Measurements from ENCODE around the gene RIGI.

RIGI gene

GRCh38 chr9:32523910-32524309 lies 2.1 kb downstream of the RIGI start:
- TF ChIP-seq TAF1 (IDR thresholded peaks at IDR 0.05; ENCODE audit: borderline replicate concordance, insufficient read depth, low read length) (no peak), FOXP2 (optimal IDR thresholded peaks at IDR 0.05; ENCODE audit: borderline replicate concordance, extremely low read depth, extremely low read length, insufficient read depth) (no peak), SIN3A (IDR thresholded peaks at IDR 0.05; ENCODE audit: borderline replicate concordance, insufficient read depth, low read length) (no peak), POLR2AphosphoS5 (IDR thresholded peaks at IDR 0.05; ENCODE audit: low read depth, low read length) (no peak)
- TF ChIP-seq, protein P1, sequence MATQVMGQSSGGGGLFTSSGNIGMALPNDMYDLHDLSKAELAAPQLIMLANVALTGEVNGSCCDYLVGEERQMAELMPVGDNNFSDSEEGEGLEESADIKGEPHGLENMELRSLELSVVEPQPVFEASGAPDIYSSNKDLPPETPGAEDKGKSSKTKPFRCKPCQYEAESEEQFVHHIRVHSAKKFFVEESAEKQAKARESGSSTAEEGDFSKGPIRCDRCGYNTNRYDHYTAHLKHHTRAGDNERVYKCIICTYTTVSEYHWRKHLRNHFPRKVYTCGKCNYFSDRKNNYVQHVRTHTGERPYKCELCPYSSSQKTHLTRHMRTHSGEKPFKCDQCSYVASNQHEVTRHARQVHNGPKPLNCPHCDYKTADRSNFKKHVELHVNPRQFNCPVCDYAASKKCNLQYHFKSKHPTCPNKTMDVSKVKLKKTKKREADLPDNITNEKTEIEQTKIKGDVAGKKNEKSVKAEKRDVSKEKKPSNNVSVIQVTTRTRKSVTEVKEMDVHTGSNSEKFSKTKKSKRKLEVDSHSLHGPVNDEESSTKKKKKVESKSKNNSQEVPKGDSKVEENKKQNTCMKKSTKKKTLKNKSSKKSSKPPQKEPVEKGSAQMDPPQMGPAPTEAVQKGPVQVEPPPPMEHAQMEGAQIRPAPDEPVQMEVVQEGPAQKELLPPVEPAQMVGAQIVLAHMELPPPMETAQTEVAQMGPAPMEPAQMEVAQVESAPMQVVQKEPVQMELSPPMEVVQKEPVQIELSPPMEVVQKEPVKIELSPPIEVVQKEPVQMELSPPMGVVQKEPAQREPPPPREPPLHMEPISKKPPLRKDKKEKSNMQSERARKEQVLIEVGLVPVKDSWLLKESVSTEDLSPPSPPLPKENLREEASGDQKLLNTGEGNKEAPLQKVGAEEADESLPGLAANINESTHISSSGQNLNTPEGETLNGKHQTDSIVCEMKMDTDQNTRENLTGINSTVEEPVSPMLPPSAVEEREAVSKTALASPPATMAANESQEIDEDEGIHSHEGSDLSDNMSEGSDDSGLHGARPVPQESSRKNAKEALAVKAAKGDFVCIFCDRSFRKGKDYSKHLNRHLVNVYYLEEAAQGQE (IDR thresholded peaks at IDR 0.05; ENCODE audit: insufficient read depth in 1 of 2, low read depth in 2 of 2, low read length in 2 of 2) = no peak

DNA sequence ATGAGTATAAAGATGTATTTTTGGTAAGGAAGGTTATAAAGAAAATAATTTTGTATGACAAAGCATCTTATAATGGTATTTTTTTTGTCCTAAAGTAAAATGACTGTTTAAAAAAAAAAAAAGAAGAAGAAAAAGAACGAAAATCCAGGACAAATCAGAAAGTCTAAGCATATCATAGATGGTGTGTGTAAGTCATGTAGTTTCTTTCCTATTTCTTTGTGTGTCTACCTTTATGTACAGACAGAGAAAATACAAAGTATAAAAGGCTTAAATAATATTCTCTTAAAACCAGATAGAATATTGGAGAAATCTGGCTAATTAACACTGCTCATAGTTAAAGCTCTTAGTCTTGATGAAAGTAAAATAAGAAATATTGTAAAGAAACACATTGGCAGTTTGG lies 7.7 kb downstream of the RIGI start:
- no peak for TF ChIP-seq POLR2AphosphoS5 (IDR thresholded peaks at IDR 0.05; ENCODE audit: low read depth, low read length)
- no peak for TF ChIP-seq FOXP2 (optimal IDR thresholded peaks at IDR 0.05; ENCODE audit: borderline replicate concordance, extremely low read depth, extremely low read length, insufficient read depth)
- TF ChIP-seq, protein P1 (IDR thresholded peaks at IDR 0.05; ENCODE audit: insufficient read depth in 1 of 2, low read depth in 2 of 2, low read length in 2 of 2) = no peak
- no peak for TF ChIP-seq TAF1 (IDR thresholded peaks at IDR 0.05; ENCODE audit: borderline replicate concordance, insufficient read depth, low read length)
- no peak for TF ChIP-seq SIN3A (IDR thresholded peaks at IDR 0.05; ENCODE audit: borderline replicate concordance, insufficient read depth, low read length)

DNA sequence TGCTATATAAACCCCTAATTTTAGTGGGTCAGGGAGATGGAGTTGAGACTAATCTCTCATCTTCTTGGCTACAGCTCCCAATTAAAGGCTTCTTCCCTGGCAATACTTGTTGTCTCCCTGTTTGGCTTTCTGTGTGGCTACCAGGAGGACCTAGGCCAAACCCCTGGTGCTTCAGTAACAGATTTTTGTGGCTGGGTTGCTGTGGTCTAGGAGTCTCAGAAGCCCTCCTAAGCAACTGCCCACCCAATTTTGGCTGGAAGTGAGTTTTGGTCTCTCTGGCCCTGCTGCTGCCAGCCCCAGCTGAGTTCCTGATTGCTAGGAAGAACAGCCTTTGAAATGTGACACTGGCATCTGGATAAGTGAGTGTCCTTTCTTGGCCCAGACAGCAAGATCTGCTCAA lies 9.8 kb downstream of the RIGI start:
- TF ChIP-seq SIN3A (IDR thresholded peaks at IDR 0.05; ENCODE audit: borderline replicate concordance, insufficient read depth, low read length) (no peak), FOXP2 (optimal IDR thresholded peaks at IDR 0.05; ENCODE audit: borderline replicate concordance, extremely low read depth, extremely low read length, insufficient read depth) (no peak), TAF1 (IDR thresholded peaks at IDR 0.05; ENCODE audit: borderline replicate concordance, insufficient read depth, low read length) (no peak), POLR2AphosphoS5 (IDR thresholded peaks at IDR 0.05; ENCODE audit: low read depth, low read length) (no peak)
- TF ChIP-seq, protein P1 (IDR thresholded peaks at IDR 0.05; ENCODE audit: insufficient read depth in 1 of 2, low read depth in 2 of 2, low read length in 2 of 2) = no peak

- no peak for TF ChIP-seq SIN3A (IDR thresholded peaks at IDR 0.05; ENCODE audit: borderline replicate concordance, insufficient read depth, low read length)
Measured at GRCh38 chr9:32508728-32509127, 17.3 kb downstream of the RIGI start.

DNA sequence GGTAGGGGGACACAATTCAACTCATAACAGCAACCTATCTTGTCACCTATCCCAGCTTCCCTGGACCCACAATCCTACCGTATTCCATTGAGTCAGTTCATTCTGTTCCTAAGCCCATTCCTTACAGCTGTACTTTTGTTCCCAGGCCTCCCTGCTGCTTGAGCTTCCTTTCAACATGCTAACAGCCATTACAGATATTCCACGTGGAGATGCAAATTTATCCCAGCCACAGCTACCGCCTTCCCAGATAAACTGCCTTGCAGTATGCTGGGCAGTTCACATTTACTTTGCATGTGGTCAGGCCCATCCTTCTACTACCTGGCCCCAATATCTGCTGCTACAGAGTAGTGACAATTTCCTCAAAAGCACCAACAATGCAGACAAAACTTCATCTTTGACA lies 23.0 kb downstream of the RIGI start:
- TF ChIP-seq TAF1 (IDR thresholded peaks at IDR 0.05; ENCODE audit: borderline replicate concordance, insufficient read depth, low read length) (no peak), FOXP2 (optimal IDR thresholded peaks at IDR 0.05; ENCODE audit: borderline replicate concordance, extremely low read depth, extremely low read length, insufficient read depth) (no peak), POLR2AphosphoS5 (IDR thresholded peaks at IDR 0.05; ENCODE audit: low read depth, low read length) (no peak), SIN3A (IDR thresholded peaks at IDR 0.05; ENCODE audit: borderline replicate concordance, insufficient read depth, low read length) (no peak)
- TF ChIP-seq, protein P1 (IDR thresholded peaks at IDR 0.05; ENCODE audit: insufficient read depth in 1 of 2, low read depth in 2 of 2, low read length in 2 of 2) = no peak

Measured in PFSK-1 (cell line).